ENCODE results near the gene FAM20A.
"Not testable (repeated sequence)": the region's sequence is repeated elsewhere in the genome, so short reads cannot be mapped to it uniquely, and the experiment has no call there.

The FAM20A gene

GRCh38 chr17:68564415-68565111, 36.6 kb downstream of the FAM20A start:
- FAIRE-seq, result no peak

GRCh38 chr17:68562736-68563135, 38.4 kb downstream of the FAM20A start:
- no peak for FAIRE-seq

GRCh38 chr17:68560966-68561720, 40.0 kb downstream of the FAM20A start:
- FAIRE-seq, result no peak

- no peak for FAIRE-seq
Measured at GRCh38 chr17:68559316-68559715, 41.9 kb downstream of the FAM20A start.

- no peak for FAIRE-seq
Measured at GRCh38 chr17:68556551-68556950, 44.6 kb downstream of the FAM20A start.

GRCh38 chr17:68544111-68544915, 56.9 kb downstream of the FAM20A start:
- FAIRE-seq, result no peak

GRCh38 chr17:68542698-68543463, 58.3 kb downstream of the FAM20A start:
- no peak for FAIRE-seq

GRCh38 chr17:68541816-68542215, 59.4 kb downstream of the FAM20A start:
- no peak for FAIRE-seq

GRCh38 chr17:68540981-68541380, 60.2 kb downstream of the FAM20A start:
- no peak for FAIRE-seq

GRCh38 chr17:68539548-68540467, 61.4 kb downstream of the FAM20A start:
- FAIRE-seq, result no peak

- no peak for FAIRE-seq
Measured at GRCh38 chr17:68535922-68536321, 65.2 kb downstream of the FAM20A start.

- FAIRE-seq, result no peak
Measured at GRCh38 chr17:68534695-68535088, 66.5 kb downstream of the FAM20A start.

- peak; percentile 33 for FAIRE-seq
Measured at GRCh38 chr17:68533887-68534694, 67.1 kb downstream of the FAM20A start.

- FAIRE-seq, result no peak
Measured at GRCh38 chr17:68532826-68533225, 68.3 kb downstream of the FAM20A start.

- no peak for FAIRE-seq
Measured at GRCh38 chr17:68531252-68531651, 69.9 kb downstream of the FAM20A start.

- FAIRE-seq, result no peak
Measured at GRCh38 chr17:68527314-68527713, 73.9 kb downstream of the FAM20A start.

- FAIRE-seq, result no peak
Measured at GRCh38 chr17:68526548-68526947, 74.6 kb downstream of the FAM20A start.

- FAIRE-seq, result no peak
Measured at GRCh38 chr17:68522266-68522665, 78.9 kb downstream of the FAM20A start.

- no peak for FAIRE-seq
Measured at GRCh38 chr17:68519911-68520310, 81.3 kb downstream of the FAM20A start.

GRCh38 chr17:68519051-68519450, 82.1 kb downstream of the FAM20A start:
- not testable (repeated sequence) for FAIRE-seq
